Skin epidermis (tissue), 12 donors: Measurements from ENCODE around the gene NTN1.
"Not testable (repeated sequence)": the region's sequence is repeated elsewhere in the genome, so short reads cannot be mapped to it uniquely, and the experiment has no call there.

Source experiments
- H3K27ac ChIP-seq, 21 experiments: fragments of 200-600 bp; sonication (generic) in 11 of 21; one replicate each; pipeline ENCODE4 v1.5.0; 2020; ENCODE audit warnings: mild to moderate bottlenecking in 3 of 21, inconsistent platforms in 2 of 21, moderate library complexity in 2 of 21
- H3K4me3 ChIP-seq, 7 experiments: fragments of 200-600 bp; sonication (generic) in 2 of 7; one replicate each; pipeline ENCODE4 v1.5.0; 2020; ENCODE audit warnings: inconsistent platforms in 2 of 7, mild to moderate bottlenecking in 2 of 7, moderate library complexity in 1 of 7

The NTN1 gene

GRCh38 chr17:9142772-9143494 is 121.6 kb downstream of the NTN1 start:
- Histone ChIP-seq H3K4me3 (no peak overlapping the region), H3K27ac (peak overlapping the region in 1 of 21 experiments; percentile 21)

- Histone ChIP-seq H3K4me3 (no peak overlapping the region), H3K27ac (peak overlapping the region in 7 of 21 experiments; percentile 10 to 60 (median 28))
These were observed 123.4 kb downstream of the NTN1 start for GRCh38 chr17:9144502-9145249.

GRCh38 chr17:9146064-9146463 is 124.8 kb downstream of the NTN1 start:
- Histone ChIP-seq H3K27ac (no peak overlapping the region), H3K4me3 (no peak overlapping the region)

- Histone ChIP-seq H3K27ac (peak overlapping the region in 5 of 21 experiments; percentile 20 to 60 (median 38)), H3K4me3 (no peak overlapping the region)
These were observed 127.7 kb downstream of the NTN1 start for GRCh38 chr17:9148905-9149525.

GRCh38 chr17:9150446-9151090 is 129.3 kb downstream of the NTN1 start:
- no peak overlapping the region for H3K4me3 ChIP-seq
- H3K27ac ChIP-seq = peak overlapping the region in 7 of 21 experiments; percentile 13 to 65 (median 30)

GRCh38 chr17:9151091-9151490 is 129.8 kb downstream of the NTN1 start:
- no peak overlapping the region for H3K4me3 ChIP-seq
- peak overlapping the region in 5 of 21 experiments; percentile 13 to 65 (median 46) for H3K27ac ChIP-seq

GRCh38 chr17:9151740-9152139 is 130.4 kb downstream of the NTN1 start:
- not testable (repeated sequence) for H3K27ac ChIP-seq, H3K4me3 ChIP-seq

GRCh38 chr17:9158544-9159452 is 137.5 kb downstream of the NTN1 start:
- no peak overlapping the region for H3K4me3 ChIP-seq
- no peak overlapping the region for H3K27ac ChIP-seq

- H3K4me3 ChIP-seq = no peak overlapping the region
- H3K27ac ChIP-seq = peak overlapping the region in 3 of 21 experiments; percentile 14 to 25 (median 21)
These were observed 141.1 kb downstream of the NTN1 start for GRCh38 chr17:9162275-9162985.

GRCh38 chr17:9166788-9167187 is 145.5 kb downstream of the NTN1 start:
- Histone ChIP-seq H3K4me3 (no peak overlapping the region), H3K27ac (no peak overlapping the region)

GRCh38 chr17:9167379-9167778 is 146.1 kb downstream of the NTN1 start:
- Histone ChIP-seq H3K27ac (no peak overlapping the region), H3K4me3 (no peak overlapping the region)

- Histone ChIP-seq H3K27ac (no peak overlapping the region), H3K4me3 (no peak overlapping the region)
These were observed 147.8 kb downstream of the NTN1 start for GRCh38 chr17:9169116-9169515.

GRCh38 chr17:9170336-9170735 is 149.0 kb downstream of the NTN1 start:
- Histone ChIP-seq H3K27ac (no peak overlapping the region), H3K4me3 (no peak overlapping the region)

- H3K4me3 ChIP-seq = no peak overlapping the region
- no peak overlapping the region for H3K27ac ChIP-seq
These were observed 149.5 kb downstream of the NTN1 start for GRCh38 chr17:9170853-9171252.

GRCh38 chr17:9173386-9173983 is 152.2 kb downstream of the NTN1 start:
- Histone ChIP-seq H3K4me3 (no peak overlapping the region), H3K27ac (no peak overlapping the region)

GRCh38 chr17:9174312-9174711 is 153.0 kb downstream of the NTN1 start:
- Histone ChIP-seq H3K27ac (no peak overlapping the region), H3K4me3 (no peak overlapping the region)

- H3K27ac ChIP-seq = no peak overlapping the region
- no peak overlapping the region for H3K4me3 ChIP-seq
These were observed 153.7 kb downstream of the NTN1 start for GRCh38 chr17:9174779-9175574.
